ENCODE results near the gene TMPO. TPM values are rescaled to one million over a fixed set of nuclear protein-coding genes. Genes with fewer than 3 reads are reported as not detected.

TMPO gene
- total RNA-seq, 1 donor from 2014 or later = 53.8 TPM

DNA sequence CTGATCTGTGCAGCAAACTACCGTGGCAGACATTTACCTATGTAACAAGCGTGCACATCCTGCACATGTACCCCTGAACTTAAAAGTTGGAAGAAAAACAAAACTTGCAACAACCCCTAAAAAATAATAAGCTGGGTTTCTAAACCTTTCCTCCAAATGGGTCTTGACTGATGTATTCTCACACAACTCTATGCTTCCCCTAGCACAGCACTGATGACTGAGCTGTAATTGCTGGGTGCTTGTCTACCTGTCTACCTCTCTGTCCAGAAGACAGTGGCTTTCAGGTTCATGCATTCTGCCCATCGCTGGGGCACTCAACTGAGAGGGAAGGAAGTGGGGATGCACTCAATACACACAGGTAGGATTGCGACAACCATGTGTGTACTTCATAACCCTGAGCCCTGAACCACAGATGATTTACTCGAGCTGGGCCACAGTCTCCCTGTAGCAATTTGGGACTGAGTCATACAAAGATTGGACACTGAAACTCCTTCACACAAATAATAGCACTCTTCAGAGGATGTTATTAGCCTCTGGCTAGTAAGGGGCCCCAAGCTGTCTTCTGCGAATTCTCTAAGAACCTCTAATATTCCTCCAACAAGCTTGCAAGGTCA lies 44.8 kb upstream of the TMPO start:
- Mint-ChIP-seq H3K27ac (ENCODE audit: unreplicated experiment) (no peak overlapping the region), H3K36me3 (ENCODE audit: unreplicated experiment) (no peaks in the 10 kb centered on the region), H3K27me3 (ENCODE audit: unreplicated experiment) (no peaks in the 10 kb centered on the region), H3K9me3 (ENCODE audit: unreplicated experiment) (no peaks in the 10 kb centered on the region), H3K4me3 (ENCODE audit: unreplicated experiment) (no peak overlapping the region), H3K4me1 (ENCODE audit: unreplicated experiment) (peaks cover 15% of the 10 kb centered on the region)
- TF ChIP-seq, protein P1, sequence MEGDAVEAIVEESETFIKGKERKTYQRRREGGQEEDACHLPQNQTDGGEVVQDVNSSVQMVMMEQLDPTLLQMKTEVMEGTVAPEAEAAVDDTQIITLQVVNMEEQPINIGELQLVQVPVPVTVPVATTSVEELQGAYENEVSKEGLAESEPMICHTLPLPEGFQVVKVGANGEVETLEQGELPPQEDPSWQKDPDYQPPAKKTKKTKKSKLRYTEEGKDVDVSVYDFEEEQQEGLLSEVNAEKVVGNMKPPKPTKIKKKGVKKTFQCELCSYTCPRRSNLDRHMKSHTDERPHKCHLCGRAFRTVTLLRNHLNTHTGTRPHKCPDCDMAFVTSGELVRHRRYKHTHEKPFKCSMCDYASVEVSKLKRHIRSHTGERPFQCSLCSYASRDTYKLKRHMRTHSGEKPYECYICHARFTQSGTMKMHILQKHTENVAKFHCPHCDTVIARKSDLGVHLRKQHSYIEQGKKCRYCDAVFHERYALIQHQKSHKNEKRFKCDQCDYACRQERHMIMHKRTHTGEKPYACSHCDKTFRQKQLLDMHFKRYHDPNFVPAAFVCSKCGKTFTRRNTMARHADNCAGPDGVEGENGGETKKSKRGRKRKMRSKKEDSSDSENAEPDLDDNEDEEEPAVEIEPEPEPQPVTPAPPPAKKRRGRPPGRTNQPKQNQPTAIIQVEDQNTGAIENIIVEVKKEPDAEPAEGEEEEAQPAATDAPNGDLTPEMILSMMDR (IDR thresholded peaks at IDR 0.05) = no peak
- no peak for DNase-seq (ENCODE audit: extremely low spot score, unreplicated experiment)

DNA sequence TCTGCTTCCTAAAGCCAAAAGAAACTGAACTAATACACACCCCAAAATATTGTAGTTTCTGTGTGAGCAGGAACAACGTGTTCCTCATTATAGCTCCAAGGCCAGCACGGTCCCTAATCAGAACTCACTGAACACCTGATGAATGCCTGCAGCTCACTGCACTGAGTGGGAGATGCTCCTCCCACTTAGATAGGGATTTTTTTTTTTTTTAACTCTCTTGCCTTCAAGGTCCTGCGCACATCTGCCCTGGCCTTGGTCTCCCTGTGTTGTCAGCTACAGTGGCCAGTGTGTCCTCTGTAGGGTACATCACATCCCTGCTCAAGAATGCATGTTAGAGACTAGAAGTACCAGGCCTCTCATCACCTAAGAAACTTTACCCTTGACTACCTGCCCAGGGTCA lies 44.3 kb upstream of the TMPO start:
- DNase-seq (ENCODE audit: extremely low spot score, unreplicated experiment) = no peak
- Mint-ChIP-seq H3K9me3 (ENCODE audit: unreplicated experiment) (no peaks in the 10 kb centered on the region), H3K27me3 (ENCODE audit: unreplicated experiment) (no peaks in the 10 kb centered on the region), H3K27ac (ENCODE audit: unreplicated experiment) (no peak overlapping the region), H3K4me3 (ENCODE audit: unreplicated experiment) (no peak overlapping the region), H3K4me1 (ENCODE audit: unreplicated experiment) (peaks cover 13% of the 10 kb centered on the region), H3K36me3 (ENCODE audit: unreplicated experiment) (no peaks in the 10 kb centered on the region)
- TF ChIP-seq, protein P1 (IDR thresholded peaks at IDR 0.05) = no peak

DNA sequence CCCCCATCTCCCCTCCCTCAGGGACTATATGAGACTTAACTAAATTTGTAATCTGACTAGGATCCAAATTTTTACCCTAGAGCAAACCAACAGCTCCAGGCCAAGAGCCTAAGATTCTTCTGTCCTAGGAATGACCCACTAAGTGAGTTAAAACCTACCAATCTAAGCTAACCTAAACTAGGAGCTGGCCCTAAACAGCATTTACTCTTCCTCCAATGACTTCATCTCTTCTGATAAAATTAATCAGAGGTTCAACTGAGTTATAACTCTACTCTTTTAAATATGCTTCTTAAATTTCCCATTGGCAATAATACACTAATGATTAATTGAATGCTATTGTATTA lies 39.9 kb upstream of the TMPO start:
- H3K9me3 Mint-ChIP-seq (ENCODE audit: unreplicated experiment) = no peaks in the 10 kb centered on the region
- peak overlapping the region; percentile 50 for H3K4me3 Mint-ChIP-seq (ENCODE audit: unreplicated experiment)
- H3K27ac Mint-ChIP-seq (ENCODE audit: unreplicated experiment) = peak overlapping the region; percentile 94
- H3K36me3 Mint-ChIP-seq (ENCODE audit: unreplicated experiment) = no peaks in the 10 kb centered on the region
- no peaks in the 10 kb centered on the region for H3K27me3 Mint-ChIP-seq (ENCODE audit: unreplicated experiment)
- peaks cover 12% of the 10 kb centered on the region for H3K4me1 Mint-ChIP-seq (ENCODE audit: unreplicated experiment)
- TF ChIP-seq, protein P1 (IDR thresholded peaks at IDR 0.05) = no peak
- no peak for DNase-seq (ENCODE audit: extremely low spot score, unreplicated experiment)

DNA sequence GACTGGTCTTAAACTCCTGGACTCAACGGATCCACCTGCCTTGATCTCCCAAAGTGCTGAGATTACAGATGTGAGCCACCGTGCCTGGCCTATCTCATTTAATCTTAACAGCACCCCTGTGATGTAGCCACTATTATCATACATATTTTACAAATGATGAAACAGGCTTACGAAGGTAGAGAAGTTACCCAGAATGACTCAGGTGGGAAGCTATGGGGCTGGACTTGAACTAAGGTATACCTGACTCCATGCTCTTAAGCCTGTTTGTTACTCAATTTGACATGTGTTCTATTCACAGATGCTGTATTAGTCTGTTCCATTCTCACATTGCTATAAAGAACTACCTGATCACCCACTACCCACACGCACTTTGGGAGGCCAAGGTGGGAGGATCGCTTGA lies 36.8 kb upstream of the TMPO start:
- Mint-ChIP-seq H3K9me3 (ENCODE audit: unreplicated experiment) (no peaks in the 10 kb centered on the region), H3K27me3 (ENCODE audit: unreplicated experiment) (no peaks in the 10 kb centered on the region), H3K4me1 (ENCODE audit: unreplicated experiment) (peaks cover 12% of the 10 kb centered on the region), H3K4me3 (ENCODE audit: unreplicated experiment) (no peak overlapping the region), H3K27ac (ENCODE audit: unreplicated experiment) (no peak overlapping the region), H3K36me3 (ENCODE audit: unreplicated experiment) (no peaks in the 10 kb centered on the region)
- no peak for DNase-seq (ENCODE audit: extremely low spot score, unreplicated experiment)
- TF ChIP-seq, protein P1 (IDR thresholded peaks at IDR 0.05) = no peak

DNA sequence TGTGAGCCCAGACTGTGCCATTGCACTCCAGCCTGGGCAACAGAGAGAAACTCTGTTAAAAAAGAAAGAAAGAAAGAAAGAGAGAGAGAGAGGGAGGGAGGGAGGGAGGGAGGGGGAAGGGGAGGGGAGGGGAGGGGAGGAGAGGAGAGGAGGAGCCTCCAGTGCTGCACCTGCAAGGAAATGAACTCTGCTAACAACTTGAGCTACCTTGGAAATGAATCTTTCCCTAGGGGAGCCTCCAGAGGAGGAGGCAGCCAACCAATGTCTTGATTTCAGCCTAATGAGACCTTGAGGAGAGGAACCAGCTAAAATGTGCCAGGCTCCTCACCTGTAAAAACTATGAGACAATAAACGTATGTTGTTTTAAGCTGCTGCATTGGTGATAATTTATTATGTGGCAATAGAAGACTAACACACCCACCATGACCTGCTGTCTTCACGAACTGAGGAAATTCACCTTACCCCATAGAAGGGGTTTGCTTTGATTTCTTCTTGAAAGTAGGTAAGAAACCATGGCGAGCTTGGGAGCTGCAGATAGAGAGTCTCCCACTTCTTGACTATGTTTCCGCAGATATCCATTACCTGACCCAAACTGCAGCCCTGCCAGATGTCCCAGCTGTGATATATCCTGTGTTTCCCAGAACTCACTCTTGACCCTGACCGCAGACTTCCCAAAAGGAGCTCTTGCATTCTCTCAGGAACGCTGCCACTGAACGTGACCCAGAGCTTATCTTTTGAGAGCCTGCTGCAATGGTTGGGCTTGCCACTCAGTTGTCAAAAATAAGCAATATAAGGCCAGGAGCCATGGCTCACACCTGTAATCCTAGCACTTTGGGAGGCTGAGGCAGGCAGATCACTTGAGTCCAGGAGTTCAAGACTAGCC lies 31.5 kb upstream of the TMPO start:
- DNase-seq (ENCODE audit: extremely low spot score, unreplicated experiment) = no peak
- TF ChIP-seq, protein P1 (IDR thresholded peaks at IDR 0.05) = no peak
- H3K9me3 Mint-ChIP-seq (ENCODE audit: unreplicated experiment) = no peaks in the 10 kb centered on the region
- H3K4me1 Mint-ChIP-seq (ENCODE audit: unreplicated experiment) = no peaks in the 10 kb centered on the region
- no peak overlapping the region for H3K4me3 Mint-ChIP-seq (ENCODE audit: unreplicated experiment)
- no peak overlapping the region for H3K27ac Mint-ChIP-seq (ENCODE audit: unreplicated experiment)
- H3K36me3 Mint-ChIP-seq (ENCODE audit: unreplicated experiment) = no peaks in the 10 kb centered on the region
- no peaks in the 10 kb centered on the region for H3K27me3 Mint-ChIP-seq (ENCODE audit: unreplicated experiment)

Data from osteocyte (in vitro differentiated cells).